DND-41 (cell line): Measurements from ENCODE around the gene OR52H1.

Experiments used
- ATAC-seq: fragments of 200-7000 bp; cut with Tn5 transposase; 3 replicates; pipeline ENCODE4 v1.9.1; 2021; ENCODE audit warnings: low read depth; ENCODE audit not compliant: insufficient read depth
- DNase-seq: peaks from one replicate; pipeline ENCODE4 v3.0.0-alpha.2; 2020
- H2AFZ ChIP-seq: 2 replicates; pipeline ENCODE4 v1.6.0; 2012; ENCODE audit warnings: low read depth, low read length
- H3K27ac ChIP-seq: 2 replicates; pipeline ENCODE4 v1.5.1; 2012; ENCODE audit warnings: low read length, inconsistent platforms
- H3K27me3 ChIP-seq: fragments of 200-600 bp; sonication (generic); 2 replicates; pipeline ENCODE4 v1.6.0; 2012; ENCODE audit warnings: low read length, mild to moderate bottlenecking, inconsistent platforms; ENCODE audit not compliant: insufficient read depth, poor library complexity
- H3K36me3 ChIP-seq: 2 replicates; pipeline ENCODE4 v1.5.1; 2012; ENCODE audit warnings: low read length, inconsistent platforms; ENCODE audit not compliant: insufficient read depth
- H3K4me1 ChIP-seq: 2 replicates; pipeline ENCODE4 v1.5.1; 2012; ENCODE audit warnings: mild to moderate bottlenecking, low read length; ENCODE audit not compliant: insufficient read depth
- H3K4me2 ChIP-seq: 2 replicates; pipeline ENCODE4 v1.6.0; 2012; ENCODE audit warnings: mild to moderate bottlenecking, moderate library complexity, low read length, inconsistent platforms; ENCODE audit not compliant: insufficient read depth
- H3K4me3 ChIP-seq, 2 experiments: fragments of 200-600 bp in 1 of 2; shearing (Covaris generic) in 1 of 2; 2 replicates each; pipeline ENCODE4 v1.5.1; 2012 to 2016; ENCODE audit warnings: inconsistent platforms in 2 of 2, low read length in 2 of 2, mild to moderate bottlenecking in 2 of 2, low read depth in 1 of 2, moderate library complexity in 1 of 2
- H3K79me2 ChIP-seq: 2 replicates; pipeline ENCODE4 v1.6.0; 2012; ENCODE audit warnings: low read length, inconsistent platforms; ENCODE audit not compliant: insufficient read depth
- H3K9ac ChIP-seq: 2 replicates; pipeline ENCODE4 v1.6.0; 2012; ENCODE audit warnings: low read depth, mild to moderate bottlenecking, inconsistent platforms, low read length, moderate library complexity
- H3K9me3 ChIP-seq: 2 replicates; pipeline ENCODE4 v1.5.1; 2012; ENCODE audit warnings: low read length, moderate library complexity, mild to moderate bottlenecking, inconsistent platforms; ENCODE audit not compliant: insufficient read depth, severe bottlenecking
- H4K20me1 ChIP-seq: 2 replicates; pipeline ENCODE4 v1.6.0; 2012; ENCODE audit warnings: low read length; ENCODE audit not compliant: insufficient read depth
- CTCF ChIP-seq: IDR thresholded peaks from 2 replicates; pipeline ENCODE4 v1.5.1; 2012; ENCODE audit warnings: borderline replicate concordance, low read length, moderate library complexity, mild to moderate bottlenecking; ENCODE audit not compliant: poor library complexity, severe bottlenecking; ENCODE audit errors: extremely low read depth
- EZH2 ChIP-seq: IDR thresholded peaks from 3 replicates; pipeline ENCODE4 v1.6.1; 2012; ENCODE audit warnings: borderline replicate concordance, low read depth, mild to moderate bottlenecking, moderate library complexity, low read length, inconsistent platforms; ENCODE audit not compliant: severe bottlenecking

Gene OR52H1

GRCh38 chr11:5534046-5534445 is 14.3 kb downstream of the OR52H1 start:
- no peak overlapping the region for H3K4me3 ChIP-seq
- DNase-seq (no peak), ATAC-seq (no peak)
- TF ChIP-seq CTCF (no peak), EZH2 (no peak)
- H3K79me2 ChIP-seq = no peaks in the 10 kb centered on the region
- H3K4me1 ChIP-seq = no peaks in the 10 kb centered on the region
- no peaks in the 10 kb centered on the region for H3K36me3 ChIP-seq
- peaks cover 4% of the 10 kb centered on the region for H3K27me3 ChIP-seq
- no peaks in the 10 kb centered on the region for H3K9me3 ChIP-seq
- H4K20me1 ChIP-seq = no peaks in the 10 kb centered on the region
- no peak overlapping the region for H3K27ac ChIP-seq
- H3K4me2 ChIP-seq = no peak overlapping the region
- H2AFZ ChIP-seq = no peak overlapping the region
- no peak overlapping the region for H3K9ac ChIP-seq

GRCh38 chr11:5531053-5531831 is 17.1 kb downstream of the OR52H1 start:
- Histone ChIP-seq H3K27me3 (peaks cover 6% of the 10 kb centered on the region), H3K4me2 (no peak overlapping the region), H3K4me3 (no peak overlapping the region), H3K4me1 (no peaks in the 10 kb centered on the region), H3K9ac (no peak overlapping the region), H3K36me3 (no peaks in the 10 kb centered on the region), H3K27ac (no peak overlapping the region), H2AFZ (no peak overlapping the region), H4K20me1 (no peaks in the 10 kb centered on the region), H3K79me2 (no peaks in the 10 kb centered on the region), H3K9me3 (no peaks in the 10 kb centered on the region)
- ATAC-seq = no peak
- no peak for DNase-seq
- TF ChIP-seq EZH2 (no peak), CTCF (no peak)

GRCh38 chr11:5528495-5528894 is 19.8 kb downstream of the OR52H1 start:
- no peaks in the 10 kb centered on the region for H3K4me1 ChIP-seq
- H3K4me2 ChIP-seq = no peak overlapping the region
- H3K4me3 ChIP-seq = no peak overlapping the region
- H3K9ac ChIP-seq = no peak overlapping the region
- no peaks in the 10 kb centered on the region for H3K79me2 ChIP-seq
- H3K27me3 ChIP-seq = peaks cover 6% of the 10 kb centered on the region
- no peaks in the 10 kb centered on the region for H3K9me3 ChIP-seq
- ATAC-seq (no peak), DNase-seq (no peak)
- no peaks in the 10 kb centered on the region for H4K20me1 ChIP-seq
- H3K36me3 ChIP-seq = no peaks in the 10 kb centered on the region
- no peak for TF ChIP-seq CTCF
- TF ChIP-seq EZH2 = no peak
- H3K27ac ChIP-seq = no peak overlapping the region
- no peak overlapping the region for H2AFZ ChIP-seq

GRCh38 chr11:5527716-5528115 is 20.6 kb downstream of the OR52H1 start:
- Histone ChIP-seq H4K20me1 (no peaks in the 10 kb centered on the region), H3K4me2 (no peak overlapping the region), H3K9ac (no peak overlapping the region), H3K79me2 (no peaks in the 10 kb centered on the region), H3K27me3 (peaks cover 6% of the 10 kb centered on the region), H3K4me3 (no peak overlapping the region), H3K36me3 (no peaks in the 10 kb centered on the region), H3K27ac (no peak overlapping the region), H2AFZ (no peak overlapping the region), H3K4me1 (no peaks in the 10 kb centered on the region), H3K9me3 (no peaks in the 10 kb centered on the region)
- no peak for TF ChIP-seq EZH2
- TF ChIP-seq CTCF = no peak
- no peak for ATAC-seq
- no peak for DNase-seq
